H1 (cell line): ENCODE measurements around the gene LRRC17. TPM values are rescaled to one million over a fixed set of nuclear protein-coding genes. Genes with fewer than 3 reads are reported as not detected.

Experiments used
- CTCF ChIA-PET: fragments of 300-600 bp; sonication (Branson Sonifier 250); formaldehyde crosslinking; loops from one replicate; lab custom pipeline; 2021; ENCODE audit not compliant: partially characterized antibody; lab: Charles Lee
- POLR2A ChIA-PET: fragments of 300-600 bp; sonication (Branson Sonifier 250); formaldehyde crosslinking; loops from one replicate; lab custom pipeline; 2021; ENCODE audit warnings: inconsistent platforms; ENCODE audit not compliant: partially characterized antibody; lab: Charles Lee
- DNase-seq, 2 experiments: peaks; one replicate each; pipeline versions ENCODE4 v3.0.0 to v3.0.0-alpha.2; 2010 to 2022; ENCODE audit warnings: low spot score in 2 of 2, low read depth in 1 of 2, mixed read lengths in 1 of 2
- FAIRE-seq: peaks from 2 replicates; lab custom pipeline; 2011; peaks lifted over from hg19 to GRCh38; lab: Jason Lieb, UNC
- H2AFZ ChIP-seq: 2 replicates; pipeline ENCODE4 v1.8.1; 2012; ENCODE audit warnings: low read length, inconsistent platforms
- H2AK5ac ChIP-seq: 2 replicates; pipeline ENCODE4 v1.6.1; 2013; ENCODE audit warnings: low read depth, low read length
- H2BK120ac ChIP-seq: replicated peaks from 2 replicates; pipeline ENCODE3; 2013; ENCODE audit warnings: low read depth, low read length, inconsistent platforms
- H2BK12ac ChIP-seq: 2 replicates; pipeline ENCODE4 v1.6.1; 2013; ENCODE audit warnings: low read depth, low read length
- H2BK15ac ChIP-seq: 2 replicates; pipeline ENCODE4 v1.6.1; 2013; ENCODE audit warnings: low read length
- H2BK20ac ChIP-seq: 2 replicates; pipeline ENCODE4 v1.6.1; 2013; ENCODE audit warnings: low read length
- H2BK5ac ChIP-seq: 2 replicates; pipeline ENCODE4 v1.6.1; 2013; ENCODE audit warnings: low read depth, low read length
- H3K14ac ChIP-seq: 2 replicates; pipeline ENCODE4 v1.6.1; 2013; ENCODE audit warnings: inconsistent platforms; ENCODE audit not compliant: insufficient read length
- H3K18ac ChIP-seq: 2 replicates; pipeline ENCODE4 v1.6.1; 2013; ENCODE audit warnings: low read length; ENCODE audit errors: extremely low read depth
- H3K23ac ChIP-seq: 2 replicates; pipeline ENCODE4 v1.6.1; 2013; ENCODE audit warnings: inconsistent platforms; ENCODE audit not compliant: insufficient read length
- H3K23me2 ChIP-seq: 2 replicates; pipeline ENCODE4 v1.6.1; 2013; ENCODE audit warnings: low read depth, low read length
- H3K27ac ChIP-seq: 2 replicates; pipeline ENCODE4 v1.6.1; 2011; ENCODE audit warnings: low read depth, low read length, inconsistent platforms
- H3K27me3 ChIP-seq, 4 experiments: replicated peaks in 1 of 4; 1 replicate in 1 of 4; 2 replicates in 3 of 4; pipeline versions ENCODE4 v1.6.1 to v1.8.1; 2011 to 2013; ENCODE audit warnings: low read length in 3 of 4, mild to moderate bottlenecking in 3 of 4, inconsistent platforms in 2 of 4, mixed read lengths in 2 of 4, moderate library complexity in 1 of 4; ENCODE audit not compliant: control insufficient read depth in 3 of 4, insufficient read depth in 3 of 4; ENCODE audit errors: extremely low read depth in 1 of 4
- H3K36me3 ChIP-seq, 4 experiments: 2 replicates each; pipeline versions ENCODE4 v1.6.1 to v1.8.1; 2011 to 2013; ENCODE audit warnings: mild to moderate bottlenecking in 4 of 4, low read length in 3 of 4, moderate library complexity in 2 of 4, control low read depth in 1 of 4, inconsistent platforms in 1 of 4; ENCODE audit not compliant: insufficient read depth in 4 of 4, control insufficient read depth in 2 of 4
- H3K4ac ChIP-seq: replicated peaks from 2 replicates; pipeline ENCODE3; 2013; ENCODE audit warnings: low read length, low read depth, mixed read lengths, inconsistent platforms; ENCODE audit not compliant: insufficient read length
- H3K4me1 ChIP-seq, 4 experiments: replicated peaks in 1 of 4; 1 replicate in 1 of 4; 2 replicates in 3 of 4; pipeline versions ENCODE4 v1.6.1 to v1.8.1; 2011 to 2013; ENCODE audit warnings: low read length in 3 of 4, inconsistent platforms in 2 of 4, mixed read lengths in 1 of 4; ENCODE audit not compliant: insufficient read depth in 4 of 4, control insufficient read depth in 3 of 4
- H3K4me2 ChIP-seq, 2 experiments: 2 replicates each; pipeline versions ENCODE4 v1.6.1 to v1.8.1; 2011 to 2013; ENCODE audit warnings: low read depth in 2 of 2, low read length in 2 of 2, control low read depth in 1 of 2, inconsistent platforms in 1 of 2, mild to moderate bottlenecking in 1 of 2; ENCODE audit not compliant: insufficient read depth in 1 of 2
- H3K4me3 ChIP-seq, 4 experiments: fragments of 200-600, 300-600 bp in 1 of 4; sonication (generic), shearing (Covaris generic), sonication (Bioruptor Twin) in 1 of 4; 2 replicates each; pipeline versions ENCODE4 v1.5.1 to v1.8.1; 2011 to 2016; ENCODE audit warnings: low read length in 4 of 4, low read depth in 3 of 4, control low read depth in 2 of 4, inconsistent platforms in 2 of 4, mild to moderate bottlenecking in 2 of 4, mixed read lengths in 1 of 4, moderate library complexity in 1 of 4; ENCODE audit not compliant: insufficient read depth in 2 of 4; ENCODE audit errors: extremely low read depth in 1 of 4
- H3K56ac ChIP-seq: replicated peaks from 2 replicates; pipeline ENCODE3; 2013; ENCODE audit warnings: low read depth, mild to moderate bottlenecking, mixed read lengths, low read length, inconsistent platforms; ENCODE audit not compliant: insufficient read length
- H3K79me1 ChIP-seq: 2 replicates; pipeline ENCODE4 v1.6.1; 2013; ENCODE audit warnings: low read depth, low read length, control low read depth
- H3K79me2 ChIP-seq, 2 experiments: 2 replicates each; pipeline versions ENCODE4 v1.6.1 to v1.8.1; 2012 to 2013; ENCODE audit warnings: low read length in 2 of 2, mild to moderate bottlenecking in 2 of 2, inconsistent platforms in 1 of 2; ENCODE audit not compliant: insufficient read depth in 2 of 2, control insufficient read depth in 1 of 2
- H3K9ac ChIP-seq, 4 experiments: replicated peaks in 1 of 4; 1 replicate in 1 of 4; 2 replicates in 3 of 4; pipeline versions ENCODE4 v1.6.1 to v1.8.1; 2011 to 2013; ENCODE audit warnings: low read depth in 3 of 4, low read length in 3 of 4, control low read depth in 2 of 4, mild to moderate bottlenecking in 2 of 4, moderate library complexity in 2 of 4, inconsistent platforms in 1 of 4; ENCODE audit errors: extremely low read depth in 1 of 4
- H3K9me3 ChIP-seq, 2 experiments: 2 replicates each; pipeline versions ENCODE4 v1.6.1 to v1.8.1; 2012 to 2013; ENCODE audit warnings: mild to moderate bottlenecking in 2 of 2, moderate library complexity in 2 of 2, control low read depth in 1 of 2, inconsistent platforms in 1 of 2, low read depth in 1 of 2, low read length in 1 of 2, mixed read lengths in 1 of 2; ENCODE audit not compliant: insufficient read depth in 2 of 2
- H4K20me1 ChIP-seq, 2 experiments: replicated peaks in 1 of 2; 2 replicates each; pipeline versions ENCODE3 to v1.8.1; 2011 to 2013; ENCODE audit warnings: inconsistent platforms in 2 of 2, low read length in 2 of 2, mild to moderate bottlenecking in 1 of 2; ENCODE audit not compliant: insufficient read depth in 2 of 2, control insufficient read depth in 1 of 2
- H4K5ac ChIP-seq: 2 replicates; pipeline ENCODE4 v1.6.1; 2013; ENCODE audit warnings: low read length, low read depth, mixed read lengths, inconsistent platforms; ENCODE audit not compliant: insufficient read length
- H4K8ac ChIP-seq: 2 replicates; pipeline ENCODE4 v1.8.0; 2013; ENCODE audit warnings: mild to moderate bottlenecking, moderate library complexity, low read length, inconsistent platforms; ENCODE audit not compliant: insufficient read depth; ENCODE audit errors: extremely low read depth
- H4K91ac ChIP-seq: replicated peaks from 2 replicates; pipeline ENCODE3; 2013; ENCODE audit warnings: low read length, mixed read lengths, inconsistent platforms; ENCODE audit not compliant: insufficient read length
- ATF2 ChIP-seq: IDR thresholded peaks from 2 replicates; pipeline ENCODE4 v1.6.1; 2012; ENCODE audit warnings: low read length, inconsistent platforms
- ATF3 ChIP-seq: IDR thresholded peaks from 2 replicates; pipeline ENCODE4 v1.6.1; 2011; ENCODE audit warnings: low read depth, mild to moderate bottlenecking, low read length; ENCODE audit not compliant: insufficient read depth
- CBX5 ChIP-seq: fragments of 300-800, 300-1000 bp; sonication (generic); IDR thresholded peaks from 2 replicates; pipeline ENCODE4 v1.7.1; 2016; ENCODE audit warnings: antibody characterized with exemption, low read length, low read depth
- CEBPB ChIP-seq: IDR thresholded peaks from 2 replicates; pipeline ENCODE4 v1.6.1; 2012; ENCODE audit warnings: low read depth, low read length
- EP300 ChIP-seq, 2 experiments: IDR thresholded peaks; 1 replicate in 1 of 2; 2 replicates in 1 of 2; pipeline ENCODE4 v1.6.1; 2011 to 2012; ENCODE audit warnings: low read depth in 2 of 2, low read length in 2 of 2, mild to moderate bottlenecking in 2 of 2, borderline replicate concordance in 1 of 2, inconsistent platforms in 1 of 2, moderate library complexity in 1 of 2
- JUND ChIP-seq: IDR thresholded peaks from 2 replicates; pipeline ENCODE4 v1.6.1; 2011; ENCODE audit warnings: mild to moderate bottlenecking, improper control_type of control experiment, low read length
- KDM4A ChIP-seq: IDR thresholded peaks from one replicate; pipeline ENCODE4 v1.7.1; 2012; ENCODE audit warnings: low read depth, mild to moderate bottlenecking, moderate library complexity, low read length, inconsistent platforms; ENCODE audit not compliant: severe bottlenecking
- RBBP5 ChIP-seq: IDR thresholded peaks from 2 replicates; pipeline ENCODE4 v1.7.1; 2012; ENCODE audit warnings: low read depth, mild to moderate bottlenecking, inconsistent platforms, low read length, moderate library complexity, borderline replicate concordance
- RXRA ChIP-seq: IDR thresholded peaks from 2 replicates; pipeline ENCODE4 v1.6.1; 2011; ENCODE audit warnings: low read depth, mild to moderate bottlenecking, low read length, moderate library complexity; ENCODE audit not compliant: insufficient read depth
- SIN3A ChIP-seq, 2 experiments: IDR thresholded peaks in 1 of 2; conservative IDR thresholded peaks in 1 of 2; 2 replicates each; pipeline ENCODE4 v1.6.1; 2011 to 2012; ENCODE audit warnings: low read length in 2 of 2, improper control_type of control experiment in 1 of 2, low read depth in 1 of 2, mild to moderate bottlenecking in 1 of 2
- SP2 ChIP-seq: IDR thresholded peaks from 2 replicates; pipeline ENCODE4 v1.6.1; 2012; ENCODE audit warnings: mild to moderate bottlenecking, low read length, inconsistent platforms
- YY1 ChIP-seq: IDR thresholded peaks from 2 replicates; pipeline ENCODE4 v1.6.1; 2011; ENCODE audit warnings: low read depth, mild to moderate bottlenecking, low read length
- WGBS, 2 experiments: shearing (Covaris generic) in 1 of 2; methylation state at CpG; one replicate each; pipeline versions ENCODE4 v1.1.6 to v1.1.7; 2013 to 2015; ENCODE audit warnings: low lambda C conversion rate in 2 of 2, mixed read lengths in 2 of 2, inconsistent platforms in 1 of 2, low coverage in 1 of 2, missing lambda C conversion rate in 1 of 2; ENCODE audit not compliant: insufficient replicate concordance in 2 of 2, insufficient coverage in 1 of 2, insufficient read length in 1 of 2; ENCODE audit errors: extremely low coverage in 1 of 2, missing lambda C conversion rate in 1 of 2; 5-methylcytosine and 5-hydroxymethylcytosine counted together
- polyA plus RNA-seq, 7 experiments: library from polyadenylated mRNA; depleted of rRNA in 3 of 7; stranded (reverse) in 5 of 7; unstranded in 2 of 7; fragments of >200 nt in 5 of 7; fragments of 200-250 nt in 2 of 7; gene quantifications; 1 replicate in 5 of 7; 2 replicates in 1 of 7; 4 replicates in 1 of 7; pipeline versions ENCODE4 v1.2.1 to v1.2.3, GENCODE V29; 2011 to 2013; ENCODE audit warnings: missing spikeins in 2 of 7, mixed read lengths in 2 of 7
- total RNA-seq: library from RNA; stranded (reverse); fragmentation: NEBNext Ultra II Directional; extraction: Animal tissue kit (Norgen Biotek cat#: 25700); gene quantifications from 2 replicates; pipeline ENCODE4 v1.2.1, GENCODE V29; 2021

Gene LRRC17
- total and polyA plus RNA-seq, 2 of the 8 experiments (the other 6 are each of a cell fraction or from before 2014, with no cell fraction given): 3.0 TPM

GRCh38 chr7:102988088-102988487 is 75.3 kb downstream of the LRRC17 start:
- Histone ChIP-seq H3K14ac (no peak overlapping the region), H3K56ac (no peak overlapping the region), H2BK12ac (no peak overlapping the region), H2AFZ (no peak overlapping the region), H4K20me1 (no peaks in the 10 kb centered on the region), H4K91ac (no peak overlapping the region), H3K23ac (no peak overlapping the region), H3K18ac (no peak overlapping the region), H2BK20ac (no peak overlapping the region), H3K4me3 (no peak overlapping the region), H2AK5ac (no peak overlapping the region), H3K4me1 (no peaks in the 10 kb centered on the region), H3K27me3 (no peaks in the 10 kb centered on the region; a peak in 1 of 7 replicates), H3K79me2 (no peaks in the 10 kb centered on the region), H3K79me1 (no peaks in the 10 kb centered on the region), H2BK5ac (no peak overlapping the region), H3K36me3 (no peaks in the 10 kb centered on the region), H3K4ac (no peak overlapping the region), H3K9ac (no peak overlapping the region), H3K9me3 (no peaks in the 10 kb centered on the region), H2BK15ac (no peak overlapping the region), H4K8ac (no peak overlapping the region), H4K5ac (no peak overlapping the region), H3K4me2 (no peak overlapping the region), H2BK120ac (no peak overlapping the region), H3K23me2 (no peaks in the 10 kb centered on the region), H3K27ac (no peak overlapping the region)
- ChIA-PET CTCF (interaction anchor here (1.3 kb wide), 1 partner anchor 13 kb away, joined by 4 read pairs; no protein-coding TSS in a partner anchor), POLR2A (no interaction called here)
- no peak for FAIRE-seq
- 91% methylated on average over 2 of the region's 2 CpGs; no CpG with 5 or more reads in 1 of the 2 experiments for WGBS, 2 experiments
- no peak for DNase-seq
- TF ChIP-seq ATF2 (no peak), SIN3A (conservative IDR thresholded peaks at IDR 0.05 in 1 of 2, IDR thresholded peaks at IDR 0.05 in 1 of 2; ENCODE audit: low read depth in 1 of 2, low read length in 2 of 2) (no peak), CBX5 (no peak), SP2 (no peak), CEBPB (no peak), RXRA (no peak), ATF3 (no peak), YY1 (no peak), KDM4A (no peak), JUND (no peak), EP300 (IDR thresholded peaks at IDR 0.05; ENCODE audit: borderline replicate concordance in 1 of 2, low read depth in 2 of 2, low read length in 2 of 2) (no peak), RBBP5 (no peak)
